ENCODE measurements around the gene WARS2.

Gene WARS2

DNA sequence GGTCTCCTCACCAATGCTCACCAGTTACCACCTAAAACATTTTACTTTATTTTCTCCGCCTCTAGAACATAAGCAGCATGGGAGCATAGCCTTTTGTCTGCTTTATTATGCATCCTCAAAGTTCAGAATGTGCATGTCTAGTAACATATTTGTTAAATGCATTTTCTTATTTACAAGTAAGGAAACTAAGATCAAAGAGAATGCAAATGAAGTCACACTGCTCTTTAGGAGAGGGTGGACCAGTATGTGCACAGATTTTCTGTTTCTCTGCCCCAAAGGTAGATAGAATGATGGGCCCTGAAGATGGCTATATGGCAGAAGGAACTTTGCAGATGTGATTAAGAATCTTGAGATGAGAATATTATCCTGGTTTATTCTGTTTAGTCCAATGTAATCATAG, 9.7 kb upstream of the WARS2 start:
- no peak for DNase-seq (ENCODE audit: low read depth)
- no peak for TF ChIP-seq CTCF (IDR thresholded peaks at IDR 0.05; ENCODE audit: low read depth, low read length, missing control alignments)
- H3K4me3 ChIP-seq (ENCODE audit: low read depth, low read length): no peak overlapping the region
- in situ Hi-C loops (cut with HindIII; ENCODE audit: low sequenced_read_pairs): no loop called here

DNA sequence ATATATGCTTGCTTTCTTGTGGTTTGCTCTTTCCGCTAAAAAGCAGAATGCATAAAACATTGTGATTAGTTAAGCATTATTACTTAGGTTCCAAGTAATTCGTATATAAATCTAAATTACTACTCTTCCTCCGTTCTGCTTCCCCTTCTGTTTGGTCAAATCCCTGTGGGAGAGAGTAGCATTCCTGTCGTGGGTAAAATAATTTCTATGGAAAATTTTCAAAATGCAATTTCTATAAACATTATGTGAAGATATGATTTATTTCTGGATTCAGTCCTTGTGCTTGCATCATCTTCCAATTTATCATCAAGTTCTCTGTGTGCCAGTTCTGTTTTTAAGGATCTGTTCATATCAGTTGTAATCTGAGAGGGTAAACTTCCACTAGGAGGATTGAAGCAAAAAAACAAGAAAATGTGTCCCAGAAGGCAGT, 7.2 kb upstream of the WARS2 start:
- in situ Hi-C loops (cut with HindIII; ENCODE audit: low sequenced_read_pairs): no loop called here
- no peak overlapping the region for H3K4me3 ChIP-seq (ENCODE audit: low read depth, low read length)
- no peak for DNase-seq (ENCODE audit: low read depth)
- no peak for TF ChIP-seq CTCF (IDR thresholded peaks at IDR 0.05; ENCODE audit: low read depth, low read length, missing control alignments)

GRCh38 chr1:119146466-119146865, 6.0 kb upstream of the WARS2 start:
- no peak for TF ChIP-seq CTCF (IDR thresholded peaks at IDR 0.05; ENCODE audit: low read depth, low read length, missing control alignments)
- no peak overlapping the region for H3K4me3 ChIP-seq (ENCODE audit: low read depth, low read length)
- no peak for DNase-seq (ENCODE audit: low read depth)
- in situ Hi-C loops (cut with HindIII; ENCODE audit: low sequenced_read_pairs): no loop called here

- H3K4me3 ChIP-seq (ENCODE audit: low read depth, low read length): no peak overlapping the region
- DNase-seq (ENCODE audit: low read depth): no peak
- TF ChIP-seq CTCF (IDR thresholded peaks at IDR 0.05; ENCODE audit: low read depth, low read length, missing control alignments): no peak
- in situ Hi-C loops (cut with HindIII; ENCODE audit: low sequenced_read_pairs): no loop called here
Measured at GRCh38 chr1:119144813-119145212, 4.4 kb upstream of the WARS2 start.

DNA sequence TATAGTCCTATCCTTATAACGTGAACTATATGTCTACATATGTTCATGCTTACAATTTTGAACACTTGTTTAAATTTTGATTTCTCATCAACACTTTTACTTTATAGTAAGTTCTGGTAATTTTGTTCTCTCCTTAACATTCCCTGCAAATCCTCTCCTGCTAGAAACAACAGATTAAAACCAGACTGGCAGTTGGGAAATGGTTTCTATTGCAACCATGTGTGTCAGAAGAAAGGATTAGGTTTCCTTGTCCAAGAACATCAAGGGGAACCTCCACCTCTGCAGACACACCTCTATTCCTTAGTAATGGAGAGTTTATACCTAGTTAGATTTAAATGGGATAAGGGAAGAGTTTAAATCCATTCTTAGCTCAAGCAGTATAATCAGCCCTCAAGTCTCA, 3.3 kb upstream of the WARS2 start:
- DNase-seq (ENCODE audit: low read depth): no peak
- no peak for TF ChIP-seq CTCF (IDR thresholded peaks at IDR 0.05; ENCODE audit: low read depth, low read length, missing control alignments)
- in situ Hi-C loops (cut with HindIII; ENCODE audit: low sequenced_read_pairs): no loop called here
- H3K4me3 ChIP-seq (ENCODE audit: low read depth, low read length): no peak overlapping the region

DNA sequence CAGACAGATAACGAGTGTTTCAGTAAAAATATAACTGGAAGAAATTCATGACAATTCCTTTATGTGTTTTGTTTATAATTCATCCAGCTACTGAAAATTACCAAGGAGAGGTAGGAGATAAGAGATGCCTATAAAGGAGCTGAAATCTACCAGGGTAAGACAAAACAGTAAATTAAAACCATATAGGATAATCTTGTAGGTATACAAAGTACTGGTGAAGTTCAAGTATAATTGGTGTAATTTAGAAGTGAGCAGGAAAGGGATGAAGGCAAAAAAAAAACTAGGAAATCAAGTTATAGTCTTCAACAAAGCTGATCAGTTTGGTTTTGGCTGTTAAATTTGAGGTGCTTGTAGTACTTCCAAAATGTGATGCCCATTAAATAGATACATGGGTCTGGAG, 1.2 kb upstream of the WARS2 start:
- H3K4me3 ChIP-seq (ENCODE audit: low read depth, low read length): no peak overlapping the region
- no peak for DNase-seq (ENCODE audit: low read depth)
- in situ Hi-C loops (cut with HindIII; ENCODE audit: low sequenced_read_pairs): no loop called here
- TF ChIP-seq CTCF (IDR thresholded peaks at IDR 0.05; ENCODE audit: low read depth, low read length, missing control alignments): no peak

DNA sequence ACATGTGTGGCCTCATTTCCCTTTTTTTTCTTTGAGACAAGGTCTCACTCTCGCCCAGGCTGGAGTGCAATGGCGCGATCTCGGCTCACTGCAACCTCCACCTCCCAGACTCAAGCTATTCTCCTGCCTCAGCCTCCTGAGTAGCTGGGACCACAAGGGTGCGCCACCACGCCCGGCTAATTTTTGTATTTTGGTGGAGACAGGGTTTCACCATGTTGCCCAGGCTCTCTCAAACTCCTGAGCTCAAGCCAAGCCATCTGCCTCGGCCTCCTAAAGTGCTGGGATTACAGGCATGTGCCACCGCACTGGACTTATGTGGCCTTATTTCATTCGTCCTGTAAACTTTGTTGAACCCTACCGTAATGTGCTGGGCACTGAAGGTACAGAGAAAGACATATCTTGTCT, 569 bp upstream of the WARS2 start:
- in situ Hi-C loops (cut with HindIII; ENCODE audit: low sequenced_read_pairs): no loop called here
- peak; percentile 38 for TF ChIP-seq CTCF (IDR thresholded peaks at IDR 0.05; ENCODE audit: low read depth, low read length, missing control alignments)
- no peak for DNase-seq (ENCODE audit: low read depth)
- H3K4me3 ChIP-seq (ENCODE audit: low read depth, low read length): peak overlapping the region; percentile 57
